GM19328 (cell line): ENCODE data around the gene ULBP3.
"Not testable (repeated sequence)": the region's sequence is repeated elsewhere in the genome, so short reads cannot be mapped to it uniquely, and the experiment has no call there.

Experiments
- ATAC-seq: cut with Tn5 transposase; IDR thresholded peaks from one replicate; pipeline ENCODE4 v1.9.1; 2021; ENCODE audit warnings: mild to moderate bottlenecking, moderate library complexity; ENCODE audit not compliant: unreplicated experiment

ULBP3 gene

DNA sequence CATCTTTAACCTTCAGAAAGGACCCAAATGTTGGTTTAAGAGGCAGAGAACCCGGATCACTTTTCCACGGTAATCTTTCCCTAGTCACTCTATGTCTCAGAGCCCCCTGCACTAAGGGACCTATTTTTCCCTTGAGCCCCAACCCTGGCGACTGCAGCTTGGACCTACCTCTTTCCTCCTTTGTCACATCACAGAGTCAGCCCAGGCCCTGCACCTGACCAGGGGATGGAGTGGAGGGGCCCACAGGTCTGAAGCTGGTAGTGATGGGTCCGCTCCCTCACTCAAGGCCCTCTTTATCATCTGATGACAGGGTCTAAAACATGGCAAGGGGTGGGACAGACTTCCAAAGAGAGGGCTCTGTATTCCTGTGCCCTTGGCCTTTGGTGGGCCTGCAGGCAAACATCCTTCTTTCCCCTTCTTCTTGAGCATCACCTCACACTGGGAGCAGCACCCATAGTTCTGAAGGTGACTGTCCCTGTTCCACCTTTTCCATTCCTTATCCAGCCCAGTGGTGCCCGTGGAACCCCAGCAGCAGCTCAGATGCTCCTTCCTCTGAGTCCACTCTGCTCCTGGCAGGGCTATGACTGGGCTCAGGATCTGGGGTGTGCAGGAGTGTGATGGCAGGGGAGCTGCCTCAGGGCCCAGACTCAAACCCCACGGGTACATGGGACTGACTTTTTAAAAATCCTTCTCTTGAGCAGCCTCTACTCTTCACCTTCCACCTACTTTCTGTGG lies 49.9 kb downstream of the ULBP3 start:
- no peak for ATAC-seq

DNA sequence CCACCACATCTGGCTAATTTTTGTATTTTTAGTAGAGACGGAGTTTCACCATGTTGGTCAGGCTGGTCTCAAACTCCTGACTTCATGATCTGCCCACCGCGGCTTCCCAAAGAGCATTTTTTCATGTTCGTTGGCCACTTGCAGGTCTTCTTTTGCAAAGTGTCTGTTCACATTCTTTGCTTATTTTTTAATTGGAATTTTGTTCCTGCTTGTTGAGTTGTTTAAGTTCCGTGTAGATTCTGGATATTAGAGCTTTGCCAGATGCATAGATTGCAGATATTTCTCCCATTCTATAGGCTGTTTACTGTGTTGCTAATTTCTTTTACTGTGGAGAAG lies 51.8 kb downstream of the ULBP3 start:
- ATAC-seq, result not testable (repeated sequence)

DNA sequence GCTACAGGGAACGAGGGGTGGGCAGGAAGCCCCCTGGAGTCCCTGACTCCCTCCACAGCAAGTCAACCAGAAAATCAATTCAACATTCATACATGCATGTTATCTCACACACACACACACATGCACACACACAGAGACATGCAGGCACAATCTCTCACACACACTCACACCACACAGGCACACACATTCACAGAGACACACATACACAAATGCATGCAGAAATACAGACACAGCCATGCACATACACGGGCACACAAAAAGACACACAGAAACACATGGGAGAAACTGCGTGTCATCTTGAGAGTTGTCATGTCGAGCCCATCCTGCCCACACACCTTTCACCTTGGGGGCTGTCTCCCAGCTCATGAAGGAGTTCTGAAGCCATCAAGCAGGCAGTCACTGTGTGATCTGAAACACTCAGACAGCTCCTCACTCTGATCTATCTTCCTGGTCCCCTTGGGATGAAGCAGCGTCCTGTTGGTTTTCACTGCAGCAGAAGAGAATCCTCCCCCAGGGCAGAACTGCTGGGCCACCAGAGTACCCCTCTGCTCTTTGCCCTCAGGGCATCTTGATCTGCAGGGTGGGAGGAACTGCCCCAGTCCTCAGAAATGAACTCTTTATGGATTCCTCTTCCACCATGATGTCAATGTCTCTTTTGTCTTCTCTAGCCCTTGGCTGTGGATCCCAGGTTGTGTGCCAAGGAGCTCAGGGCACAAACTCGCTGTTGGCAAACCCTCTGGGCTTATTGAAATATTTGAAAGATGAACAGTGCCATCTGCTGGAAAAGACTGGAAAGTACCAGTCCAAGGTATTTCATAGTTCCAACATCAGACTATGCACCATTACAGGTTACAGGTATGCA lies 52.4 kb downstream of the ULBP3 start:
- ATAC-seq, result no peak

DNA sequence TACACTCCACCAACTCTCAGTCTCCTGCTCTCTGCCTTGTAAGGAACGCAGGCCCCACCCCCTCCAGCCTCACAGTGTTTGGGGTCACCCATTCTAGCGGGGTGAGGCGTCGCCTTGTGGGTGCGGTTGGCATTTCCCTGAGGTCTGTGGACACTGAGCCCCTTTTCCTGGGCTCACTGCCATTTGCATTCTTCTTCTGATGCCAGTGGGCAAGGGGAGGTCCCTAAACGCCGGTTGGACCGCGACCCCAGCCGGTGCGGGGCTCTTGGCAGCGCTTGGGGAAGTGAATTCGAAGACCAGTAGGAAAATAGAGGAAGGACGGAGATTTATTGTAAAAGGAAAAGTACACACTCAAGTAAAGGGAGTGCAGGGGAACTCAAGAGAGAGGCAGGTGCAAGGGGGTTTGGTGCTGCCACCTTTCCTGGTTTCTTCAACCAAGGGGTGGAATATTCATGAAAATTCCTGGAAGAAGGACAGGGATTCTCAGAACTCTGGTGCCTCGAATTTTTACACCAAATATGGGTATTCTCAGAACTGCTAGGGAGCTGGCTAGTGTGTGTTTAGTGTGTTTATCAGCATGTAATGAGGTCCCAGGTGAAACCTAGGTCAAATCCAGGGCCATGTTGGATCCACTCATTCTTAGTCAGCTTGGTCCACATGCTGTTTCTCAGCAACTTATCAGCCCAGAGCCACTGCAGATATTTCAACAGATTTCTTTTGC lies 53.5 kb downstream of the ULBP3 start:
- not testable (repeated sequence) for ATAC-seq

DNA sequence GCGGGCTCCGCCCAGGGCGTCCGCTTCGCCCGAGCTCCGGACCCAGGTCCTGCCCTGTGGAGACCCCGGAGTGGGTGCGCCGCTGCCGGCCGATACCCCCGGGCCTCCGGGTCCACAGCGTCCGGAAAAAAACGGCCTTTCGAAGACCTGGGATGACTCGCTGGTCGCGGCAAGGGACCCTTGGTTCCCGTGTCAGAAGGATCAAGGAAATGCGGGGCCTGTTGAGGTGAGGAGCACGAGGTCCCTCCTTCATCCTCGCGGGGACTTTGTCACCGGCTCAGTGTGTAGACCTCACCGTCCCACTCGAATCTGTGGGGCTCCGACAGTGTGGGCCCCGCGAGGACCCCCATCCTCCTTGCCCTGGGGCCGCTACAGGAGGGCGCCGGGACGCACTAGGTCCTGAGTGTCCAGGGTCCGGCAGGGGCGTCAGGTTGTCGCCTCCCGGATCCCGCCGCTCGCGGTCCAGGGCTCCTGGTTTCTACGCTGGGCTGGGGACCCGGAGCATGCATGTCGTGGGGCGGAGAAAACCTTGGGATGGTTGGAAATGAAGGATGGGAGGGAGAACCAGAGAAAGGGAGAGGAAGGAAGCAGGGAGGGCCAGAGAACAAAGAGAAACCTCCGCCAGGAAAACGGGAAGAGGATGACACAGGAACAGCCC lies 54.2 kb downstream of the ULBP3 start:
- ATAC-seq, result not testable (repeated sequence)

DNA sequence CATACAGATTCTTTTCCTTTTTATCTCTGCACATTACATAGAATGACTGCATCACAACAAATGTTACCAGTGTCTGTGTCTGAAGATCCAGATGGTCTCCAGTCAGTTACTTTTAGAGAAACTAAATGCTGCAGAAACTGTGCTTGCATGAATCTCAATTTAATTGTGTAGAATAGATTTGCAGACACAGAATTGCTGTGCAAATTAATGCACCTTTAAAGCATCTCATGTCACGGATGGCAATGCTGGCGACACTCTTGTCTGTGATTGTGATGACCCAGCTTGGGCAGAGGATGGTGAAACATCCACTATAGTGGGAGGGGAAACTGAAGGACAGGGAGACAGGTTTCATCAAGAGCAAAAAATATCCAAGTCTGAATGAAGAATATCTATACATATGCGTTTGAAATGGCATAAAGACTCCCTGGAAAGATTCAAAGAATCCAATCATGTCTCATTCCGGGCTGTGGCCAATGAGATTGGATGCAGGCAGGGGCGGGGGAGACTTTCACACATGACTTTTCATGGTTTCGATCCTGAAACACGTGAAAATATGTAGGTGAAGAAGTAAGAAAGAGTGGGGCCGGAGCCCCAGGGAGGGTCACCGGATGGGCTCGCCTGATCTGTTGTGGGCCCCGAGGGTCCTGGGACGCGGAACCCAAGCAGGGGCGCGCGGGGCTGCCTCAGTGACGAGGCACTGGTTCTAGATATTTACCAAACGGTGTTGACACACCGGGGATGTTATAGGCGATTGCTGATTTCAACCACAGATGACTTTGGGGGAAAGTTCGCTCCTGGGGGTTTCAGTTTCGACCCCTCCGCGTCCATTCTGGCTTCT lies 54.9 kb downstream of the ULBP3 start:
- not testable (repeated sequence) for ATAC-seq

DNA sequence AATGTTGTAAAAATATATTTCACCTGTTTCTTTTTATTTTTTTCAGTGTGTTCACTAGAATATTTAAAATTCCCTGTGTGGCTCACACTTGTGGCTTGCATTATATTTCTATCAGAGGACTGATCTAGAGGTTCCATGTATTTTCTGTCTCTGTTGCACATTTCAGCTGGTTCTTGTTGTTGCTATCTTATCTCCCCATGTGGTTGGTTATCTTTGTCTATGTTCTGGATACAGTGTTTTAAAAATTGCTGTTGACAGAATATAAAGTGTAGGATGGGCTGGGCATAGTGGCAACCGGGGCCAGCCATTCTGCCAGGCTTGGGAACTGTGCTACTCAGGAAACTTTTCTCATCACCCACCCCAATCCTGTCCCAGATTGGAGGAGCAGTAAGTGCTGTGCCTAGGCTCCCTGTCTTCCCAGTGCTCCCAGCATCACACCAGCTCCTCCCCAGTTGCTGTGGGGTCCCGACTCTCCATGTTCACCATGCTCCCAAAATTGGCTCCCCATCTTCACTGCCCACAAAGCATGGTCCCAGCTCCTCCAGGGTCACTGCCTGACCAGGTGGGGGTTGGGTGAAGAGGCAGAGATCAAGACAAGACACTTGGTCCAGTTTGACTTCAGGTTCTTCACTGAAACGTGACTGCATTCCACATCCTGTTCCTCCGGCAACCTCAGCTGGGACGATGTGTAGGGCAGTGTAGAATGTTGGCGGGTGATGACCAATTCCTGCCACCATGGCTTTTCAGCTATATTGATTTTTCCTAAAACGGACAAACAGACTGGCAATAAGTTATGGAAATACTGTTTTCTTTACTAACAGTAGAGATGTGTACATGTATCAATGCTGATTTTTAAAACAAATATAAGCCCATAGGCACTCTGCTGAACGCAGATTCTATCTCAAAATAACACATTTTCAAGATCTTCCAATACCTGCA lies 55.8 kb downstream of the ULBP3 start:
- ATAC-seq, result not testable (repeated sequence)
